ENCODE data around the gene DESI1. TPM values are rescaled to one million over a fixed set of nuclear protein-coding genes. Genes with fewer than 3 reads are reported as not detected.
"Not testable (repeated sequence)": the region's sequence is repeated elsewhere in the genome, so short reads cannot be mapped to it uniquely, and the experiment has no call there.

DESI1 gene
- polyA plus RNA-seq, 1 donor, result 20.2 TPM

DNA sequence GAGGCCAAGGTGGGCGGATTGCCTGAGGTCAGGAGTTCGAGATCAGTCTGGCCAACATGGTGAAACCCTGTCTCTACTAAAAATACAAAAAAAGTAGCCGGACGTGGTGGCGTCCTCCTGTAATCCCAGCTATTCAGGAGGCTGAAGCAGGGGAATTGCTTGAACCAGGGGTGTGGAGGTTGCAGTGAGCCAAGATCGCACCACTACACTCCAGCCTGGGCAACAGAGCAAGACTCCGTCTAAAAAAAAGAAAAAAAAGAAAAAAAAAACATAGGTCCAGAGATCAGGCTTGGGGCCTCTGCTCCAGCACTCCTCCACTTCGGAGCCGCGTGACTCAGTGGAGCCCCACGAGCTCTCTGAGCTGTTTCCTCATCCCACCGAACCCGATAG, 62.6 kb downstream of the DESI1 start:
- DNase-seq (ENCODE audit: low read depth), result not testable (repeated sequence)

DNA sequence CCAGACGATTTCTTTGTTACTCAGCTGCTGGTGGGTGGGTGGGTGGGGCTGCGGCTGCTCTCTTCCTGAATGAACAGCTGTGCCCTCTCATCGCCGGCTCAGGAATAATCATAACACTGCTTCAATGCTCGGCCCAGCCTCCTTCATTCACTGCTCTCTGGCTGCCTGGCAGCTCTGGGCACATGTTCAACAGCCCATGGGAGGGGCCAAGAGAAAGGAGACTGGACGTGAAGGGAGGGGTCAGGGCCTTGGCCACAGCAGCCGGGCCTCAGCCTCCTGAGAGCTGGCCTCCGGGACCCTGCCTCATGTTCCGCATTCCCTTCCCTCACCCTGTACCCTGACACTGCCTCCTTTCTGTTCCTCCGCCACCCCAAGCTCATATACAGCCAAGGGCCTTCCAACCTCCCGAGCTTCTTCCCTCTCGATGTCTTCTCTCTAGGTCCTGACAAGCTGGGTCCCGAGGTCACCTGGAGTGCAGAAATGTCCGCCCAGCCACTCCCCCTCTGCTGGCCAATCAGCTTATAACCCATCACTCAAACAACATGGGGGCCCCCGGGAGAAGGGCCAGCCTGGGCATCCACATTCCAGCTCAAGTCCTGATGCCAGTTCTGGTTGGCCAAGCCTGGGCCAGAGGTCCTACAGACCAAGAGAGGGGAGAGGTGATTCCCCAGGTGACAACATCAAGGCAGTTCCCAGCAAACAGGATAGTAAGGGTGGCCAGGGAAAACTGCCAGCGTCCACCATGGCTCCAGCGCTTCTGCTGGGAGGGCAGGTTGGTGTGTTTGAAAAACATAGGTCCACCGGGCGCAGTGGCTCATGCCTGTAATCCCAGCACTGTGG, 63.2 kb downstream of the DESI1 start:
- no peak for DNase-seq (ENCODE audit: low read depth)

DNA sequence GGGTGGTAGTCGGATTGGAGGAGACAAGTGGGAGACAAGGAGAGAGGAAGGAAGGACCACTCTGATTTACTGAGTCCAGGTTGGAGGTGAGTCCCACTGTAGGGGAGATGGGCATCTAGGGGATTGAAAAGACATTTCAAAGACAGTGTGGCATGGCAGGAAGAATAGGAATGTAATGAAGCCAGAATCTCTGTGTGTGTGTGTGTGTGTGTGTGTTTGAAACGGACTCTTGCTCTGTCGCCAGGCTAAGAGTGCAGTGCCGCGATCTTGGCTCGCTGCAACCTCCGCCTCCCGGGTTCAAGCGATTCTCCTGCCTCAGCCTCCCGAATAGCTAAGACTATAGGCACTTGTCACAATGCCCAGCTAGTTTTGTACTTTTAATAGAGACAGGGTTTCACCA, 64.3 kb downstream of the DESI1 start:
- DNase-seq (ENCODE audit: low read depth), result no peak

DNA sequence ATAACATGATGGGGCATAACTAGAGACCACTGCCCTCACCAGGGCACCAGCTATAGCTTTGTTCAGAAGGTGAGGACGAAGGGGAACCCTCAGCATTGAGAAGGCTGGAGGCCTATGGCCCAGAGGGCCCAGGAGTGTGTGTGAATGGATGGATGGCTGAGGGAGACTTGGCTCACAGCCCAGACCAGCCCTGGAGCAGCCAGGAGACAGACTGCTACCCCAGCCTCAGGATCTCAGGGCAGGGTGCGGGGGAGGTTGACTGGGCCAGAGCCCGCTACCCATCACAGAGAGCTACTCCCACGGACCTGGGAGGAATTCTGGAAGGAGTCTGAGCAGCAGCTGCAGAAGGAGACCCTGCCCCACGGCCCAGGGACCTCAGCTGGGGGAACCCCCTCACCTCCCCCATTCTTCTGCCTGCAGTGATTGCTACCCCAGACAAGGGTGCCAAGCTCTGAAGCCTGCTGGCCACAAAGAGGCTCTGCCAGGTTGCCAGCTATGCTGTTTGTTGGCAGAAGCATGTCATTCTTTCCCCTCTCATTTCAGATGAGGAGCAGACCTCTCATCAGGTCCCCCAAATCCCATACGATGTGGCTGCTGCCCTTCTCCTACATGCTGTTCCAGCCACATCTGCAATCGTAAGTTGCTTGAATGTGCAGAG, 65.4 kb downstream of the DESI1 start:
- DNase-seq (ENCODE audit: low read depth), result no peak

DNA sequence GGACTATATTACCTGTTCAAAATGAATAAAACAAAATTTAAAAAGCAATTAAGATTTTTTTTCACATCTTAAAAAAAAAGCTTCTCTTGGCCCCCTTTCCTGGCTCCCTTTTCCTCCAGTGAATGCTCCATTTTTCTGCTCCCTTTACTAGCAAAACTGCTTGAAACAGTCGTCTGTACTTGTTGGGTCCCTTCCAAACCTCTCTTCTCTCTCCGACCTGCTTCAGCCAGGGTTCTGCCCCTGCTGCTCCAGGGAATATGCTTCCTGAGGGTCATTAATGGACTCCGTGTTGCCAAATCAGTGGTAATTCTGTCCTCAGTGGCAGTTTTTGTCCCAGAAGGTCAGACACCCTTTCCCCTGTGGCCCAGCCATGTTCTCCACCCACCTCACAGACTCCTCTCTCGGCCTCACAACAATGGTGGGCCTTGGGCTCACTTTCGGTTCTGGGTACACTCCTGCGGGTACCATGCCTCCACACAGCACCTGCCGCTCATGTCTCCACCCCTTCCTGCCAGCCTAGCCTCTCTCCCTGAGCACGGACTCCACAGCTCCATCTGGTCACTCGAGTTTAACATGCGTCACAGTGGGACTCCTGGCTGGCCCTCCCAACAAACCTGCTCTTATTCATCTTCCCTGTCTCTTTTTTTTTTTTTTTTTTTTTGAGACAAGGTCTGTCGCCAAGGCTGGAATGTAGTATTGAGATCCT, 68.8 kb downstream of the DESI1 start:
- DNase-seq (ENCODE audit: low read depth), result no peak

DNA sequence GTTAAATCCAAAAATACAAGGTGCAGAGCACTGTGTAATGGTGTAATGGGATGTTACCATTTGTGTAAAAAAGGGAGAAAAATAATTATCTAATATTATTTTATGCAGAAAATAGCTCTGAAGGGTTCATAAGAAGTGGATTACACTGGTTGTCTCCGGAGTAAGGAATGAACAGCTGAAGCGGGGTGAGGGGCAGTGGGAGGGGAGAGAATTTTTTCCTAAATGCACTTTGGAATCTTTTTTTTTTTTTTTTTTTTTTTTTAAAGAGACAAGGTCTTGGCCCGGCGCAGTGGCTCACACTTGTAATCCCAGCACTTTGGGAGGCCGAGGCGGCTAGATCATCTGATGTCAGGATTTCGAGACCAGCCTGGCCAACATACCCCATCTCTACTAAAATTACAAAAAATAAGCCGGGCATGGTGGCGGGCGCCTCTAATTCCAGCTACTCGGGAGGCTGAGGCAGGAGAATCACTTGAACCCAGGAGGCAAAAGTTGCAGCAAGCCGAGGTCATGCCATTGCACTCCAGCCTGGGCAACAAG, 69.8 kb downstream of the DESI1 start:
- no peak for DNase-seq (ENCODE audit: low read depth)

DNA sequence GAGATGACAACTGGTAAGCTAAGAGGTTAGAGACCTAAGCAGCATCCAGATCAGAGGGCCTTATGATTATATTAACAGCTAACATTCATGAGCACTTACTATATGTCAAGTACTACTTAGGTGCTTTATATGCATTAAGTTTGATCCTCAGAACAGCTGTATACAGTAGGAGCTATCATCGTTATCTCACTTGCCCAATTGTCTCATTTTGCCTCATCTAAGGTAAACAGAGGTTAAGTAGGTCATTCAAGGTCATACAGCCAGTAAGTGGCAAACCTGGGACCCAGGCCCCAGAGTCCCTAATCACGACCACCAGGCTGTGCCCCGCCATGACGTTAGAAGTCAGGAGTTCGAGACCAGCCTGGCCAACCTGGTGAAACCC, 72.0 kb downstream of the DESI1 start:
- DNase-seq (ENCODE audit: low read depth), result no peak

Other genes starting within 250 kb of the DESI1 start
- gene TEF, start 239.1 kb downstream of the DESI1 start, polyA plus RNA-seq (ENCODE audit: insufficient read length), result 10.0 TPM
- 35.2 TPM for gene TOB2, start 174.2 kb downstream of the DESI1 start, polyA plus RNA-seq (ENCODE audit: insufficient read length)
- 37.9 TPM for gene PHF5A, start 152.4 kb downstream of the DESI1 start, polyA plus RNA-seq (ENCODE audit: insufficient read length)
- gene ACO2, start 151.9 kb downstream of the DESI1 start, polyA plus RNA-seq (ENCODE audit: insufficient read length), result 116 TPM
- 21.6 TPM for gene POLR3H, start 76.6 kb downstream of the DESI1 start, polyA plus RNA-seq (ENCODE audit: insufficient read length)
- gene CSDC2, start 60.0 kb downstream of the DESI1 start, polyA plus RNA-seq (ENCODE audit: insufficient read length), result 3.8 TPM
- 23.2 TPM for gene PMM1, start 31.2 kb downstream of the DESI1 start, polyA plus RNA-seq (ENCODE audit: insufficient read length)
- gene XRCC6, start 252 bp upstream of the DESI1 start, polyA plus RNA-seq (ENCODE audit: insufficient read length), result 213 TPM
- 114 TPM for gene SNU13, start 67.8 kb upstream of the DESI1 start, polyA plus RNA-seq (ENCODE audit: insufficient read length)
- gene MEI1, start 78.5 kb upstream of the DESI1 start, polyA plus RNA-seq (ENCODE audit: insufficient read length), result 0.68 TPM
- gene CCDC134, start 179.6 kb upstream of the DESI1 start, polyA plus RNA-seq (ENCODE audit: insufficient read length), result 9.4 TPM
- gene SREBF2, start 212.1 kb upstream of the DESI1 start, polyA plus RNA-seq (ENCODE audit: insufficient read length), result 84.4 TPM